Astrocyte of the spinal cord (primary cell): ENCODE measurements around the gene KIR3DL1.

ENCODE experiments used
- DNase-seq: peaks from one replicate; pipeline ENCODE4 v3.0.0; 2011; ENCODE audit warnings: low read depth, low spot score
- H3K4me3 ChIP-seq: 2 replicates; pipeline ENCODE4 v1.5.1; 2011; ENCODE audit warnings: low read depth, mild to moderate bottlenecking, low read length, moderate library complexity
- CTCF ChIP-seq: IDR thresholded peaks from 2 replicates; pipeline ENCODE4 v1.5.1; 2012; ENCODE audit warnings: low read depth, mild to moderate bottlenecking, low read length, inconsistent platforms
- in situ Hi-C: cut with HindIII; loops from 2 replicates; pipeline ENCODE4 v1.10.0; 2017; ENCODE audit warnings: low sequenced_read_pairs

KIR3DL1 gene

GRCh38 chr19:54877471-54877870 is 61.2 kb downstream of the KIR3DL1 start:
- in situ Hi-C loops, result no loop called here
- no peak overlapping the region for H3K4me3 ChIP-seq
- no peak for DNase-seq
- no peak for TF ChIP-seq CTCF
